Hematopoietic multipotent progenitor cell treated with erythropoietin and hydrocortisone succinate and interleukin-3 and kit ligand, for 6 days (in vitro differentiated cells): ENCODE measurements around the gene RAPGEF3.

Source experiments
- DNase-seq: peaks from one replicate; pipeline ENCODE4 v3.0.0-alpha.2; 2015

RAPGEF3 gene

GRCh38 chr12:47741340-47741703, 17.4 kb downstream of the RAPGEF3 start:
- DNase-seq, result peak; percentile 97

DNA sequence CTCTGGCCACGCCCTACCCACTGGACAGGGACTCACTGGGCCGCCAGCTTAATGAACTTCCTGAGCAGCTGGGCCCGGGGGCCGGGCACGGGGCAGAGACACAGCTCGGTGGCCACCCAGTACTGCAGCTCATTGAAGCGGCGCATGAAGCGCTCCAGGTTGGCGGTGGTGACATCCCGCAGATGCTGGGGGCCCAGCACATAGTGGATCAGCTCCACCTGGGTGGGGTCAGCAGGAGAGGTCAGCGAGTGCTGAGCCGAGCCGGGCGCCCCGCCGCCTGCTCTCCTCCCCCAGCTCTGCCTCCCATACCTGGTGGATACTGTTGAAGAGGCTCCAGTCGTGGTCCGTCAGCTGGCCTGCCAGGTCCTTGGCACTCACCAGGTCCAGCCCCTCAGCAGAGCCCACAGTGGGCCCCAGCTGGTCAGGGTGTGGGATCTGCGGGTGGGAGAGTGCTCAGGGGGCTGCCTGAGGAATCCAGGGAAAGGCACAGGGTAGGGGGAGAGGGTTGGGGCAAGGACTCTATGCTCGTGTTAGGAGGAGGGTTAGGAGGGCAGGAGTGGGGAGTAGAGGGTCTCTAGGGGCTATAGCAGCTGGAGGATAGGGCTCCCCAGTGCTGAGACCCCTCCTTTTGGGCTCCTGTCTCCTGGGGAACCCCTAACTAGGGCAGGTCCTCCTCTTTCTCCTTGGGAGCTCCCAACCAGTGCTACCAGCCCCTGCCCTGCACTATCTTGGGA, 17.9 kb downstream of the RAPGEF3 start:
- no peak for DNase-seq

- peak; percentile 70 for DNase-seq
Measured at GRCh38 chr12:47739979-47740378, 18.7 kb downstream of the RAPGEF3 start.

DNA sequence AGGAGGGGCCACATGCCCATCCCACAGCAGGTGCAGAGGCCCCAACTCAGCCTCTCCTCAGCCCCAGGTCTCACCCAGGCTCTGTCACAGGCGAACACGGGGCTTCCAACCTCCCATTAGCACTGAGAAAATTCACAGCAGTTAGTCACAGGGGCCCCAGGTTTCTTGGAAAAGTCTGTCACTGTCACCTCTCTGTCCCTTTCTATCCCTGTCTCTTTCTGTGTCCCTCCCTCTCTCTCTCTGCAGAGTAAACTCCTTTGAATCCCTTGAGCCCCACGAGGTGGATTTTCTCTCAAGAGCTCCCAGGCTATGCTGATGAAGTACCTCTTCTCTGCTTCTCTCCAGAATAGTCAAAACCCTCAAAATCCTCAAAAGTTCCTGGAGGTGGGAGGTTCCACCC, 19.4 kb downstream of the RAPGEF3 start:
- DNase-seq, result no peak

DNA sequence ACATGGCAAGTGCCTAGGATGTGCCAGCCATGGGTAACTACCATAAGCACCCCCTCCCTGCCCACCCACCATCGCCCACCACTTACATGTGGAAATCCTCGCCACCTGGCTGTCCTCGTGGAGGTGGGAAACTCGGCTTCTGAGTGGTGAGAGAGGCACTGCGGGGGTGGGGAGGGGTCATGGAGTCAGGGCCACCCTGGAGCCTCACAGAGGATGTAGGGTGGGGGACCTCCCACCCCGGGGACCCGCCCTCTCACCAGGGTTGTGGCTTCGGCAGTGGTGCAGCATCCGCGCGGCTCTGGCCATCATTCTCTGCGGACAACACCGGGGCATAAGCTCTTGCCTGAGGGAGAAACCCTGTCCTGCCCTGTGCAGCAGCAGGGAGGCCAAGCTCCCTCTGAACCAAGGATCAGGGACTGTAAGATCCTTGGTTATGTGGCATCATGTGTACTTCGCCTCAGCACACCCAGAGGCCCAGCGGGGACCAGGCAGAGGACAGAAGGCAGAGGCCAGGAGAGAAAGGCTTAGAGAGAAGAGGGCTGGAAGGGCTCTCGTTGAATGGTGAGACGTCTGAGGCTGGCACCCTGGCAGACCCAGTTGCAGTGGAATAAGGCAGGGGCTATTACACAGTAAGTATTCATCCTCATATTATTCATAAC, 20.6 kb downstream of the RAPGEF3 start:
- DNase-seq, result no peak

GRCh38 chr12:47736877-47737676, 21.6 kb downstream of the RAPGEF3 start:
- peak; percentile 56 for DNase-seq

DNA sequence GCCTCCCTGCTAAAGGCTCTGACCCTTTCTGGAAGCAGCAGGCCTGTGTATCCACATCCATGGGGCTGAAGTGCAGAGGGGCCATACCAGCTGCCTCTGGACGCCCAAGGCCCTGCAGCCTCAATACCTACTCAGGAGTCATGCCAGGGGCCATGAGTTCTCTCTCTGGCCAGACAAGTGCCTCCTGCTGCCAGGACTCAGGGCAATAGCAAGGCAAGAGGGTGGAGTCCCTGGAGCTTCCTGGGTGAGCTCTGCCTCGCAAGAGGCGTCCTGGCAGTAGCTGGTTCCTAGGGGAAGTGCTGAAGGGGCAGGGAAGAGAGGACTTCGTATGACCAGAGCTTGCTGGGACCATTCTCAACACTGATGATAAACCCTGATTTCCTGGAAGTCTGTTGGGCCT, 22.5 kb downstream of the RAPGEF3 start:
- no peak for DNase-seq

DNA sequence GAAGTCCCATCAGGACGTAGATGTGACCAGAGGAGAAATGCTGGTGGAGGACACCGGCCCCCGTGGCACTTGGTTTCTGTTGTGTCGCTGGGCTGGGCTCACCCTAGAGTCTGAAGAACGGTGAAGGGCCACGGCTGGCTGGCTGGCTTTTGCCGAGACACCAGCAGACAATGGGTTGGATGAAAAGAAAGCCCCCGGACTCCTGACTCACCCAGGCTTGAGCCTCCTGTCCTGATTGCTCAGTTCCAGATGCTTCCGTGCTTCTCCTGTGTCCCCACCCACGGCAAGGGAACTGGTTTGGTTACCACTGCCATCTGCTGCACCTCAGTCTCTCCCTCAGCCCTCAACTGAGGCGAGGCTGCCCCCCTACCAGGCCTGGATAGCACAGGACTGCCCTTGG, 23.0 kb downstream of the RAPGEF3 start:
- no peak for DNase-seq

GRCh38 chr12:47734725-47735480, 23.8 kb downstream of the RAPGEF3 start:
- DNase-seq, result no peak

DNA sequence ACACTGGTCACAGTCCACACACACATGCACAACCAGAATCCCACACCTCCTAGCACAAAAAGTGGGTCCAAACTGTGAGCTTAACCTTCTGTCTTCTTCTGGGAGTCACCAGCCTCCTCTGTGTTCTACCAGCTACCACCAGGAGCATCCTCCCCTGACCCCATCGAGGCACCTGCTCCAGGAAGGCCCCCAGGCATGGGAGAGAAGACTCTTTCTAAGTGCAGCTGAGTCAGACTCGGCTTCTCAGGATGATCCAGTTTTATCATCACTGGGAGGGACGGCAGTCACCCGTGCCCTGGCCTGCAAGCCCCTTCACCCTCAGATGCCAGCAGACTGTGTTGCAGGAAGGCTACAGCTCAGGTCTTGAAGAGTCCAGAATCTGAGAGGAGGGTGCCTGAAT, 25.5 kb downstream of the RAPGEF3 start:
- no peak for DNase-seq

- DNase-seq, result no peak
Measured at GRCh38 chr12:47732504-47732903, 26.2 kb downstream of the RAPGEF3 start.

DNA sequence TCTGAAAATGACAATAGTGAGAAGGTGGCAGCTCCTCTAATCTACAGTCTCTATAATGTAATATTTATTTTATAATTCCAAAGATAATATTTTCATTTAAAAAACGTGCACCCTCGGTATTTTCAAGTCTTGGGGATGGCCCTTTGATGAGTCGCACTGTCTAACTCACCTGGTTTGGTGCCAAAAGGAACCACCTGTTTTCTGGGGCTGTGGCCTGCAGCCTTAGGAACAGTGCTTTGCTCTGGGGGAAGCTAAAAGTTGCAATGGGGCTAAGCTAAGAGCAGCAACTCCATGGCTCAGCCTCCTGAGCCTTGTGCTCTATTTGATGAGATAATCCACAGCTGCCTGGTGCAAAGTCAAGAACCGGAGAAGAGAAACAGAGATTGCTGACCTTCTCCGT, 27.0 kb downstream of the RAPGEF3 start:
- no peak for DNase-seq

DNA sequence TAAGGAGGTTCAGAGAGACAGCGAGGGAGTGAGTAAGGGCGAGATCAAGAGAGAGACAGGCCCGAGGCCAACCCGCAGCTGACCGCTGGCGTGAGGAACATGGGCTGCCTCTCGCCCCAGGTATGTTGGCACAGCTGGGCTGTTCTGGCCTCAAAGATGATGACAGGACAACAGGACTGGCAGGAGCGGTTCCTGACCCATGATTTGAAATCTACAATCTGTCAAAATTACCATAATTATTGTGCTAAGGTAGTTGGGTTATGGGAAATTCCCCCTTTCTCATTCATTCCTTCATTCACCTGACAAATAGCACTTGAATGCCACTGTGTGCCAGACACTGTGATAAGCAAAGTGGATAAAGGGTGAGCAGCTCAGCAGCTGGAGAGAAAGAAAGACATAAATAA, 28.3 kb downstream of the RAPGEF3 start:
- DNase-seq, result no peak

GRCh38 chr12:47729233-47729632, 29.4 kb downstream of the RAPGEF3 start:
- no peak for DNase-seq

GRCh38 chr12:47725893-47726292, 32.8 kb downstream of the RAPGEF3 start:
- DNase-seq, result no peak

DNA sequence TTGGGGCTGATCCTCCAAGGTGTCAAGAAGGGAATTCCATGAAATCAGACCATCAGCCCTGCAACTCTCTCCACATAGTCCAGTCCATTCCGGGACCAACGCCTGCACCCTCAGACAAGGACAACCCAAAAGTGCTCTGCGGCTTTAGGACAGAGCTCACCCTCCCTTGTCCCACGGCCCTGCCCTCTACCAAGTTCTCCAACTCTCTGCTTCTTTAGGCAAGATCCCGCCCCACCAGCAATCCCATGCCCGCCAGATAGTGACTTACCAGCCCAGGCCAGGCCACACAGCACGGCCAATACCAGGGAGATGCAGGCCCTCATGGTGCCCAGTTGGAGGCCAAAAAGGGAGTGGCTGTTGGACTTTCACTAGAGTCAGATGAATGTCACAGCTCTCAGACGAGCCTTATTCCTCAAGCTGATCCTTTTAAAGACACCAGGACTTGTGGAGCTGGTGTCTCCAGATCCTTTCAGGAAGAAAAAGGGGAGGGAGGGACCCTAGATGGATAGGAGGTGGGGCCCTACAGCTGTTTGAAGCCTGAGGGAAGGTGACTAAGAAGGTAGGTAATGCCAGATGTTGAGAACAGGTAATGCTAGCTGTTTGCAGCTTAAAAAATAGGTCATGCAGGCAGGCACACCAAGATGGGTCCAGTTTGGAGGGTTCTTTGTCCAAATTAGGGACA, 33.4 kb downstream of the RAPGEF3 start, which contains the start of gene ENDOU:
Gene ENDOU, minus strand, starts transcription at position 400 of the 682 bp plus-strand sequence. Its CDS starts 77 bp downstream, at position 323.
- no peak for DNase-seq

DNA sequence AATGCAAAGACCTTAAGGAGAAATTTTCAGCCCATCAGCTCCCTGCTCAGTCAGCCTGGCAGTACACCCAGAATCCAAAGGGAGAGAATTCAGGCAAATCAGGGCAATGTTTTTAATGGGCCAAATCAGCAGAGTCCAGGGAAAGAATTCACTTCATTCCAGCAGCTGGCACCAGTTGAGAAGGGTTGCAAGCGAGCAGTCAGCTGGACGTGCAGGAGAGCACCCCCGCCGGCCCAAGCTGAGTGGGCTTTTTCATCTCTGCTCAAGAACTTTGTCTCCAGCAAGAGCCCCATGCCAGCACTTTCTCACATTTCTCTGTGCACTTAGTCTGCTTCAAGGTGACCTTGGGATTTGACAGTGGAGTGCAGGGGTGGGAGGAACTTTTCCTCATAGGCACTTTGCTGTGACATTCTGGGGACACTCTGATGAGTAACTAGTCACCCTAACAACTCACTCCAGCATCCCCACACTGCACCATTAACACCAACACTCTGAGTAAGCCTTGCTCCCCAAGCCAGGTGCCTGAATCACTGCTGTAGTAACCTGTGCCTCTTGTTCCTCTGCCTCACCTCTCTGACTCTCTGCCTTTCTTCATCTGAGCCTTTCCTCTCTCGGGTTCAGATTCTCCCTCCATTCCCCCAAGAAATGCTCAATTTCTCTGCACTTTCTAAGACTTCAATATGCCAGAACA, 35.6 kb downstream of the RAPGEF3 start:
- DNase-seq, result no peak

GRCh38 chr12:47722136-47722834, 36.4 kb downstream of the RAPGEF3 start:
- DNase-seq, result no peak

- DNase-seq, result peak; percentile 56
Measured at GRCh38 chr12:47721431-47721973, 37.2 kb downstream of the RAPGEF3 start.

- DNase-seq, result no peak
Measured at GRCh38 chr12:47718531-47718930, 40.1 kb downstream of the RAPGEF3 start.
